Adipocyte (in vitro differentiated cells): ENCODE results near the gene LORICRIN.

Experiments
- DNase-seq: peaks from one replicate; pipeline ENCODE4 v3.0.0-alpha.2; 2015; ENCODE audit warnings: low read depth
- H3K27me3 ChIP-seq: replicated peaks from 2 replicates; pipeline ENCODE4 v1.7.0; 2013; ENCODE audit warnings: mild to moderate bottlenecking, low read length, moderate library complexity; ENCODE audit not compliant: control insufficient read depth, insufficient read depth
- H3K36me3 ChIP-seq: 2 replicates; pipeline ENCODE4 v1.7.0; 2013; ENCODE audit warnings: low read length, mild to moderate bottlenecking, moderate library complexity; ENCODE audit not compliant: control insufficient read depth, insufficient read depth, severe bottlenecking
- H3K4me1 ChIP-seq: 2 replicates; pipeline ENCODE4 v1.7.0; 2013; ENCODE audit warnings: mild to moderate bottlenecking, low read length, moderate library complexity; ENCODE audit not compliant: control insufficient read depth, insufficient read depth
- H3K4me3 ChIP-seq: 2 replicates; pipeline ENCODE4 v1.7.0; 2013; ENCODE audit warnings: mild to moderate bottlenecking, low read length, moderate library complexity
- H3K9ac ChIP-seq: 2 replicates; pipeline ENCODE4 v1.7.0; 2013; ENCODE audit warnings: mild to moderate bottlenecking, low read length, moderate library complexity
- H3K9me3 ChIP-seq: 2 replicates; pipeline ENCODE4 v1.7.0; 2013; ENCODE audit warnings: mild to moderate bottlenecking, low read length, moderate library complexity; ENCODE audit not compliant: control insufficient read depth

Gene LORICRIN

GRCh38 chr1:153250166-153250565, 9.3 kb upstream of the LORICRIN start:
- no peaks in the 10 kb centered on the region for H3K4me1 ChIP-seq
- H3K4me3 ChIP-seq, result no peak overlapping the region
- no peaks in the 10 kb centered on the region for H3K36me3 ChIP-seq
- H3K9me3 ChIP-seq, result no peaks in the 10 kb centered on the region
- no peak overlapping the region for H3K9ac ChIP-seq
- H3K27me3 ChIP-seq, result peaks cover 38% of the 10 kb centered on the region
- no peak for DNase-seq

GRCh38 chr1:153251087-153251486, 8.4 kb upstream of the LORICRIN start:
- Histone ChIP-seq H3K9ac (no peak overlapping the region), H3K9me3 (no peaks in the 10 kb centered on the region), H3K4me3 (no peak overlapping the region), H3K4me1 (no peaks in the 10 kb centered on the region), H3K27me3 (peaks cover 39% of the 10 kb centered on the region), H3K36me3 (no peaks in the 10 kb centered on the region)
- DNase-seq, result no peak

GRCh38 chr1:153251562-153251961, 7.9 kb upstream of the LORICRIN start:
- H3K9ac ChIP-seq, result no peak overlapping the region
- H3K27me3 ChIP-seq, result peaks cover 35% of the 10 kb centered on the region
- no peak overlapping the region for H3K4me3 ChIP-seq
- no peak for DNase-seq
- H3K4me1 ChIP-seq, result no peaks in the 10 kb centered on the region
- no peaks in the 10 kb centered on the region for H3K36me3 ChIP-seq
- no peaks in the 10 kb centered on the region for H3K9me3 ChIP-seq

GRCh38 chr1:153251988-153252387, 7.5 kb upstream of the LORICRIN start:
- no peaks in the 10 kb centered on the region for H3K9me3 ChIP-seq
- no peak for DNase-seq

GRCh38 chr1:153253076-153253475, 6.4 kb upstream of the LORICRIN start:
- H3K27me3 ChIP-seq, result peaks cover 21% of the 10 kb centered on the region
- H3K9ac ChIP-seq, result no peak overlapping the region
- no peaks in the 10 kb centered on the region for H3K36me3 ChIP-seq
- no peak overlapping the region for H3K4me3 ChIP-seq
- H3K4me1 ChIP-seq, result no peaks in the 10 kb centered on the region
- DNase-seq, result no peak
- H3K9me3 ChIP-seq, result no peaks in the 10 kb centered on the region

More at GRCh38 chr1:153251988-153252387, 7.5 kb upstream of the LORICRIN start:
- Histone ChIP-seq H3K36me3 (no peaks in the 10 kb centered on the region), H3K4me3 (no peak overlapping the region), H3K4me1 (no peaks in the 10 kb centered on the region), H3K9ac (no peak overlapping the region), H3K27me3 (peaks cover 32% of the 10 kb centered on the region)

- no peak for DNase-seq
- Histone ChIP-seq H3K9ac (no peak overlapping the region), H3K9me3 (no peaks in the 10 kb centered on the region), H3K4me3 (no peak overlapping the region), H3K27me3 (peaks cover 15% of the 10 kb centered on the region), H3K36me3 (no peaks in the 10 kb centered on the region), H3K4me1 (no peaks in the 10 kb centered on the region)
Measured at GRCh38 chr1:153253693-153254092, 5.8 kb upstream of the LORICRIN start.

- Histone ChIP-seq H3K27me3 (peaks cover 29% of the 10 kb centered on the region), H3K9me3 (no peaks in the 10 kb centered on the region), H3K9ac (no peak overlapping the region), H3K36me3 (no peaks in the 10 kb centered on the region), H3K4me1 (no peaks in the 10 kb centered on the region), H3K4me3 (no peak overlapping the region)
- DNase-seq, result peak; percentile 3
Measured at GRCh38 chr1:153260585-153261280, 1.2 kb downstream of the LORICRIN start.

- Histone ChIP-seq H3K4me1 (no peaks in the 10 kb centered on the region), H3K36me3 (no peaks in the 10 kb centered on the region), H3K27me3 (peaks cover 31% of the 10 kb centered on the region), H3K4me3 (peak overlapping the region; percentile 52), H3K9ac (no peak overlapping the region), H3K9me3 (no peaks in the 10 kb centered on the region)
- DNase-seq, result peak; percentile 49
Measured at GRCh38 chr1:153261281-153262069, 2.0 kb downstream of the LORICRIN start.

- H3K9me3 ChIP-seq, result no peaks in the 10 kb centered on the region
- H3K36me3 ChIP-seq, result no peaks in the 10 kb centered on the region
- no peaks in the 10 kb centered on the region for H3K4me1 ChIP-seq
- no peak overlapping the region for H3K9ac ChIP-seq
- peaks cover 36% of the 10 kb centered on the region for H3K27me3 ChIP-seq
- DNase-seq, result no peak
- H3K4me3 ChIP-seq, result peak overlapping the region; percentile 52
Measured at GRCh38 chr1:153262070-153262366, 2.5 kb downstream of the LORICRIN start.

GRCh38 chr1:153262462-153263157, 3.1 kb downstream of the LORICRIN start:
- no peak for DNase-seq
- H3K9ac ChIP-seq, result no peak overlapping the region
- no peaks in the 10 kb centered on the region for H3K36me3 ChIP-seq
- H3K9me3 ChIP-seq, result no peaks in the 10 kb centered on the region
- no peak overlapping the region for H3K4me3 ChIP-seq
- H3K27me3 ChIP-seq, result peaks cover 41% of the 10 kb centered on the region
- H3K4me1 ChIP-seq, result no peaks in the 10 kb centered on the region

GRCh38 chr1:153265457-153265856, 6.0 kb downstream of the LORICRIN start:
- DNase-seq, result no peak
- no peaks in the 10 kb centered on the region for H3K9me3 ChIP-seq
- no peak overlapping the region for H3K9ac ChIP-seq
- peaks cover 41% of the 10 kb centered on the region for H3K27me3 ChIP-seq
- H3K4me3 ChIP-seq, result no peak overlapping the region
- no peaks in the 10 kb centered on the region for H3K36me3 ChIP-seq
- no peaks in the 10 kb centered on the region for H3K4me1 ChIP-seq
